KBM-7 (cell line): ENCODE results near the gene PRRG2.
A peak's percentile ranks its signal among the peaks of the same experiment; 100 is the strongest.

Source experiments
- DNase-seq: peaks from one replicate; pipeline ENCODE4 v3.0.0-alpha.2; 2015
- in situ Hi-C: fragments of 300-500 bp; cut with MboI; formaldehyde crosslinking; loops from 2 replicates; pipeline ENCODE4 v1.14.3; 2020; ENCODE audit warnings: low sequenced_read_pairs, low pct_unique_long_range_greater_than_20kb, mixed read lengths

The PRRG2 gene

GRCh38 chr19:49581007-49581508 lies at the start of gene PRRG2:
TSS of gene PRRG2 (plus strand) at chr19:49581316. CDS start at chr19:49583220, 1,904 bp downstream.
- DNase-seq = no peak
- in situ Hi-C loops = no loop called here

- DNase-seq = peak; percentile 75
- in situ Hi-C loops = no loop called here
These were observed 47.3 kb upstream of the PRRG2 start for GRCh38 chr19:49533551-49534488.

GRCh38 chr19:49534632-49535385 lies 46.3 kb upstream of the PRRG2 start:
- DNase-seq = peak; percentile 86
- in situ Hi-C loops = no loop called here

GRCh38 chr19:49536921-49537462 lies 44.1 kb upstream of the PRRG2 start:
- no peak for DNase-seq
- in situ Hi-C loops = no loop called here

GRCh38 chr19:49538643-49539042 lies 42.5 kb upstream of the PRRG2 start:
- DNase-seq = no peak
- in situ Hi-C loops = no loop called here

GRCh38 chr19:49539192-49539952 lies 41.7 kb upstream of the PRRG2 start:
- DNase-seq = no peak
- in situ Hi-C loops = no loop called here

GRCh38 chr19:49541914-49542313 lies 39.2 kb upstream of the PRRG2 start:
- in situ Hi-C loops = no loop called here

GRCh38 chr19:49542446-49542845 lies 38.7 kb upstream of the PRRG2 start:
- in situ Hi-C loops = no loop called here
- no peak for DNase-seq

More at GRCh38 chr19:49541914-49542313, 39.2 kb upstream of the PRRG2 start:
- no peak for DNase-seq

- in situ Hi-C loops = no loop called here
- no peak for DNase-seq
These were observed 38.1 kb upstream of the PRRG2 start for GRCh38 chr19:49543032-49543431.

- in situ Hi-C loops = no loop called here
- DNase-seq = no peak
These were observed 37.0 kb upstream of the PRRG2 start for GRCh38 chr19:49544154-49544553.

GRCh38 chr19:49546825-49547565 lies 34.1 kb upstream of the PRRG2 start:
- peak; percentile 88 for DNase-seq
- in situ Hi-C loops = no loop called here

- no peak for DNase-seq
- in situ Hi-C loops = no loop called here
These were observed 32.1 kb upstream of the PRRG2 start for GRCh38 chr19:49549045-49549444.

- in situ Hi-C loops = no loop called here
- no peak for DNase-seq
These were observed 29.6 kb upstream of the PRRG2 start for GRCh38 chr19:49551531-49551930.

- in situ Hi-C loops = no loop called here
- no peak for DNase-seq
These were observed 28.4 kb upstream of the PRRG2 start for GRCh38 chr19:49552749-49553148.

- DNase-seq = no peak
- in situ Hi-C loops = no loop called here
These were observed 27.5 kb upstream of the PRRG2 start for GRCh38 chr19:49553451-49554271.

- in situ Hi-C loops = no loop called here
- DNase-seq = no peak
These were observed 26.4 kb upstream of the PRRG2 start for GRCh38 chr19:49554701-49555181.

GRCh38 chr19:49555600-49556411 lies 25.3 kb upstream of the PRRG2 start:
- in situ Hi-C loops = no loop called here
- DNase-seq = no peak
